HG02970 (cell line): ENCODE data around the gene NAB2.
"Not testable (repeated sequence)": the region's sequence is repeated elsewhere in the genome, so short reads cannot be mapped to it uniquely, and the experiment has no call there.

Source experiments
- ATAC-seq: cut with Tn5 transposase; IDR thresholded peaks from one replicate; pipeline ENCODE4 v1.9.1; 2021; ENCODE audit warnings: mild to moderate bottlenecking, moderate library complexity, moderate number of reproducible peaks; ENCODE audit not compliant: unreplicated experiment, low FRiP score

The NAB2 gene, protein sequence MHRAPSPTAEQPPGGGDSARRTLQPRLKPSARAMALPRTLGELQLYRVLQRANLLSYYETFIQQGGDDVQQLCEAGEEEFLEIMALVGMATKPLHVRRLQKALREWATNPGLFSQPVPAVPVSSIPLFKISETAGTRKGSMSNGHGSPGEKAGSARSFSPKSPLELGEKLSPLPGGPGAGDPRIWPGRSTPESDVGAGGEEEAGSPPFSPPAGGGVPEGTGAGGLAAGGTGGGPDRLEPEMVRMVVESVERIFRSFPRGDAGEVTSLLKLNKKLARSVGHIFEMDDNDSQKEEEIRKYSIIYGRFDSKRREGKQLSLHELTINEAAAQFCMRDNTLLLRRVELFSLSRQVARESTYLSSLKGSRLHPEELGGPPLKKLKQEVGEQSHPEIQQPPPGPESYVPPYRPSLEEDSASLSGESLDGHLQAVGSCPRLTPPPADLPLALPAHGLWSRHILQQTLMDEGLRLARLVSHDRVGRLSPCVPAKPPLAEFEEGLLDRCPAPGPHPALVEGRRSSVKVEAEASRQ

GRCh38 chr12:57088354-57089270 is at the start of gene NAB2:
Gene NAB2, plus strand, starts transcription at chr12:57089114. Its CDS starts 158 bp downstream, at chr12:57089272.
- peak; percentile 60 for ATAC-seq

DNA sequence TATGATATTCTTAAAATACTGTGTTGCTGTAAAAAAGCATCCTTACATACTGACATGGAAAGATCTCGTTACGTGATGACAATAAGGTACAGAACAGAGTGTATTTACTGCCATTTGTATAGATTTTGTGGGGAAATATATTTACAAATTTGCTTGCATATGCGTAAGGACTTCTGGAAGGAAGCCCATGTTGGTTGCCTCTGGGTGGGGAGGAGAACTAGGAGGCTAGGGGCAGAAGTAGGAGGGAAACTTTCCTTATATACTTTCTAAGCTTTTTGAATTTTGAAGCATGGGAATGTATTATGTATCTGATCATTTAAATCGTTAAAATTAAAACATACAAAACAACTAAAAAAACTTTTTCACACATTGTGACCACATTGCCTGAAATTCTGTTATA is 48.7 kb upstream of the NAB2 start:
- ATAC-seq = no peak

DNA sequence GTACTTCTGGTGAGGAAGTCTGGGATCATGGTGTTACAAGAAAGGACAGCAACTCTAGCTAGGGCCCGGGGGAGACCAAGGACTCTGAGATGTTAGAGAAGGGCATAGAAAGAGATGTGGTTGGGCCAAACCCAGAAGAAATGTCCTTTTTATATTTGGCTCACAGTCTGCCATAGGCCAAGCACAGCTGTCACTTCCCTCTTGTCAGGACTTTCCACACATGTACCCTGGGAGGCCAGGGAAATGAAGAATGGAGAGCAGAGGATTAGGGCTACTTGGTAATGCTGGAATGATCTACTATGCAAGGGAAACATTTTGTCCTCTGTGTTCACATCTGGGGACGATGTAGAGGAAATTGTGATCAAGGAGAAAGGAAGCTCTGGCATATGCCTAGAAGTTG is 48.2 kb upstream of the NAB2 start:
- ATAC-seq = no peak

- ATAC-seq = no peak
Observed at GRCh38 chr12:57042695-57043094, 46.2 kb upstream of the NAB2 start.

DNA sequence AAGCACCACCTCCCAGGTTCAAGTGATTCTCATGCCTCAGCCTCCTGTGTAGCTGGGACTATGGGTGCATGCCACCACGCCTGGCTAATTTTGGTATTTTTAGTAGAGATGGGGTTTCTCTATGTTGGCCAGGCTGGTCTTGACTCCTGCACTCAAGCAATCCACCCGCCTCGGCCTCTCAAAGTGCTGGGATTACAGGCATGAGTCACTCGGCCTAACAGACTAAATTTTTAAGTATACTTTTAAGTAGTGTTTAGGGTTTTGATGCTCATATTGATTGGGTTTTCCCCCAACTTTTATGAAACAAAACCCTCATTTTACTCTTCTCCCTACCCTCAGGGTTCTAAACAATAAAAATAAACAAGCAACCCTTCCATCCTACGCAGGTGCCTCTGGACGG is 44.4 kb upstream of the NAB2 start:
- ATAC-seq = no peak

GRCh38 chr12:57044889-57045288 is 44.0 kb upstream of the NAB2 start:
- no peak for ATAC-seq

DNA sequence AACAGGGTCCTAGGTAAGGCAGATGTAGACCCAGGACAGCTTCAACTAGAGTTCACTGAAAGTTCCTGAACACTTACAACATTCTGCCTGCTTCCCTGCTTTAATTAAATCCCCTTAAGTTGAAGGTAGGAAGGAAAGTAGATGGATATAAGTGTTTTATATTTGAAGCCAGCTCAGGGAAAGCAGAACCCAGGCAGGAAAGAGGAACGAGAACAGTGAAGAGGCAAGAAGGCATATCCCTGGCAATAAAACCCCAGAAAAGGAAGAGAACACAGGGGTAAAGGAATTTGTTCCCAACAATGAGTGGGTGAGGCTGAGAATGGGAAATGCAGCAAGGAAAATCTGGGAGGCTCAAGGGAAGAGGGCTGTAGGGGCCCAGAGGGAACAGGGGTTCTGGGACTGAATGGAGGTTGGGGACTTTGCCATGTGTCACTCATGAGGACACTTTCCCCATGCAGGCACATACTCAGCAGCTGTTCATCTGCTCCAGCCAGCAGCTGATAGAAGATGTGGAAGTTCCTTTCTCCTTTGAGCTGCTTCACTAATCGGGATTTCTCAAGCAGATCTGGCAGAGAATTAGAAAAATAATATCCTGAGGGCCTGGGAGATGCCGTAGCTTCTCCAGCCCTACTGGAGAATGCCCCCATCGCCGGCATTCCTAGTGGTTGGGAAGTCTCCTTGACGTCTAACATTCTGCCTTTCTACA is 42.7 kb upstream of the NAB2 start:
- no peak for ATAC-seq

- no peak for ATAC-seq
Observed at GRCh38 chr12:57046947-57047890, 41.7 kb upstream of the NAB2 start.

DNA sequence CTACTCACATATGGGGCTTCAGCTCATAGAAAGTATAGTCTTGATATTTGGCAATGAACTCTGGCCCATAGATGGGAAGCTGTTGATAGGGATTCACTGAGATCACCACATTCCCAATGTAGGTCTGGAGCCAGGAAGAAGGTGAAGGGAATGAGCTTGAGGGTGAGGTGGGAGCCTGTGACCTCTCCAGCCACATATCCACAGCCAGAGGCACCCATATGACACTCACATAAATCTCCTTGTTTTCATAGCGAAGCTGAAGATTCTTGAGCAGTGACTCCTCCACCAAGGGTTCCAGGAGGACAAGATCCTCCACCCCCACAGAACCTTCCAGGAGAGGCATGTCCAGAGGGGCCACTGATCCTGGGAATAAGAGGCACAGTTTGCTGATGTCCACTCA is 40.9 kb upstream of the NAB2 start:
- no peak for ATAC-seq

GRCh38 chr12:57048423-57049118 is 40.3 kb upstream of the NAB2 start:
- no peak for ATAC-seq

DNA sequence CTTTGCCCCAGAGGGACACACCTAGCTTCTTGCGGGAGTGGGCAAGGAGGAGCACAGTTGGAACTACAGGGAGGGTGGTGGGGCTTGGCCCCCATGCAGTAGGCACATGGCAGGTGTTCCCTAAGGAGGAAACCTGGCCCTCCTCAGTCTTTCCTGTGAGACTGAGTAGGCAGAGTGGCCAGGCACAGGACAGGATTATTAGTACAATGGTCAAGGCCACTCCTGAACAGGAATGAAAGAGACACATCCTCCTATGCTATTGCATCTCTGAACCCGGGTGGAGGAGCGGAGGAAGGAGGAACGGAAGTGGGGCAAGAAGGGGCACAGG is 39.8 kb upstream of the NAB2 start:
- no peak for ATAC-seq

GRCh38 chr12:57049890-57050289 is 39.0 kb upstream of the NAB2 start, which contains the start of gene MYO1A:
Gene MYO1A, minus strand, starts transcription at chr12:57050129. Its CDS starts 1,806 bp downstream, at chr12:57048323.
- ATAC-seq = no peak

GRCh38 chr12:57051011-57051410 is 37.9 kb upstream of the NAB2 start:
- ATAC-seq = no peak

DNA sequence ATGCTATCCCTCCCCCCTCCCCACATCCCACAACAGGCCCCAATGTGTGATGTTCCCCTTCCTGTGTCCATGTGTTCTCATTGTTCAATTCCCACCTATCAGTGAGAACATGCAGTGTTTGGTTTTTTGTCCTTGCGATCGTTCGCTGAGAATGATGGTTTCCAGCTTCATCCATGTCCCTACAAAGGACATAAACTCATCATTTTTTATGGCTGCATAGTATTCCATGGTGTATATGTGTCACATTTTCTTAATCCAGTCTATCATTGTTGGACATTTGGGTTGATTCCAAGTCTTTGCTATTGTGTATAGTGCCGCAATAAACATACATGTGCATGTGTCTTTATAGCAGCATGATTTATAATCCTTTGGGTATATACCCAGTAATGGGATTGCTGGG is 35.8 kb upstream of the NAB2 start:
- ATAC-seq = not testable (repeated sequence)

DNA sequence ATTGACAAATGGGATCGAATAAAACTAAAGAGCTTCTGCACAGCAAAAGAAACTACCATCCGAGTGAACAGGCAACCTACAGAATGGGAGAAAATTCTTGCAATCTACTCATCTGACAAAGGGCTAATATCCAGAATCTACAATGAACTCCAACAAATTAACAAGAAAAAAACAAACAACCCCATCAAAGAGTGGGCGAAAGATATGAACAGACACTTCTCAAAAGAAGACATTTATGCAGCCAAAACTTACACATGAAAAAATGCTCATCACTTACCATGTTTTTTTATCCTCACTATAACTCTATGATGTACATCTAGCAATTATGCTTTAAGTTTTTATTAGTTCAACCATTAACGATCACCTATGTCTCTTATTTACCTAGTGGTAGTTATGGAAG is 35.0 kb upstream of the NAB2 start:
- not testable (repeated sequence) for ATAC-seq

- ATAC-seq = no peak
Observed at GRCh38 chr12:57055824-57056223, 33.1 kb upstream of the NAB2 start.

DNA sequence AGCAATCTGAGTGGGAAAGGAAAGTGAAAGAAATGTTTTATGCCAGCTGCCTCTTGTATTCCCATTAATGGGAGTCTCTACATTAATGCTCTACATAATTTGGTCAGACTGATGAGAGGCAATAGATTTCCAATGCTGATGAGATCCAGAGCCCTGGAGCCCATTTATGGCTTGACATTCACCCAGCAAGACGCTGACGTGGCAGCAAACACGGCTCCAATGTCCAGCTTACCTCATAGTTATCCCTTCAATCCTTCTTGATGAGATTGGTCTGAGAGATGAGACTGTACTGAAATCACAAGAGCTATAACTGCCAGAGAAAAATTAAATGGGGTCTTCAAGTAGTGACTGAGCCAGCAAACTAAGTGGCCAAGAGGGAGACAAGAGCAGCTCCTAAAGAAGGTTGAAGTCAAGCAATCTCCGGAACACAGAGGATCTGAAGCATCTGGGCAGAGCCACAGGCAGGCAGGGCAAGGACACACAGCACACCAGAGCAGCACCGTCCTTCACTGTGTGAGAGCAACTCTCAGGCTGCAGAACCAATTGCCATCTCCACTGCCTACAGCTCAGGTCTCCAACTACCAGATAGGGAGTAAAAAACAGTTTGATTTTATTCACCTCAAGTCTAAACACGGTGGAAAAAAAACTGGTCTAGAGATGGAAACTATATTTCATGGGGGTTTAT is 31.7 kb upstream of the NAB2 start:
- ATAC-seq = no peak

GRCh38 chr12:57058454-57058853 is 30.5 kb upstream of the NAB2 start:
- ATAC-seq = no peak
